Stomach smooth muscle (tissue), 2 donors: ENCODE measurements around the gene DNAJC5.
A peak's percentile ranks its signal among the peaks of the same experiment; 100 is the strongest.
"Not testable (repeated sequence)": the region's sequence is repeated elsewhere in the genome, so short reads cannot be mapped to it uniquely, and the experiment has no call there.

Experiments
- H3K27ac ChIP-seq: one replicate; pipeline ENCODE4 v1.7.0; 2013; ENCODE audit warnings: mild to moderate bottlenecking, low read length, inconsistent platforms
- H3K27me3 ChIP-seq, 2 donors: one replicate each; pipeline ENCODE4 v1.7.0; 2013; ENCODE audit warnings: low read length in 2 of 2; ENCODE audit not compliant: insufficient read depth in 2 of 2, control insufficient read depth in 1 of 2
- H3K36me3 ChIP-seq, 2 donors: one replicate each; pipeline ENCODE4 v1.7.0; 2013; ENCODE audit warnings: low read length in 2 of 2; ENCODE audit not compliant: control insufficient read depth in 2 of 2, insufficient read depth in 2 of 2
- H3K4me1 ChIP-seq: one replicate; pipeline ENCODE4 v1.7.0; 2013; ENCODE audit warnings: low read length; ENCODE audit not compliant: control insufficient read depth, insufficient read depth
- H3K4me3 ChIP-seq, 2 donors: one replicate each; pipeline ENCODE4 v1.7.0; 2013; ENCODE audit warnings: low read length in 2 of 2
- H3K9ac ChIP-seq, 2 donors: one replicate each; pipeline ENCODE4 v1.7.0; 2013; ENCODE audit warnings: low read length in 2 of 2, mild to moderate bottlenecking in 1 of 2
- H3K9me3 ChIP-seq, 2 donors: one replicate each; pipeline ENCODE4 v1.7.0; 2013; ENCODE audit warnings: low read length in 2 of 2; ENCODE audit not compliant: control insufficient read depth in 2 of 2
- donor health status: healthy.
- donor health status: Pancreatic carcinoma.

DNAJC5 gene

GRCh38 chr20:63966172-63966943 is 71.4 kb downstream of the DNAJC5 start:
- Histone ChIP-seq H3K9ac (no peak overlapping the region), H3K4me3 (no peak overlapping the region), H3K36me3 (peaks cover 15 to 26% of the 10 kb centered on the region in 2 donors)

DNA sequence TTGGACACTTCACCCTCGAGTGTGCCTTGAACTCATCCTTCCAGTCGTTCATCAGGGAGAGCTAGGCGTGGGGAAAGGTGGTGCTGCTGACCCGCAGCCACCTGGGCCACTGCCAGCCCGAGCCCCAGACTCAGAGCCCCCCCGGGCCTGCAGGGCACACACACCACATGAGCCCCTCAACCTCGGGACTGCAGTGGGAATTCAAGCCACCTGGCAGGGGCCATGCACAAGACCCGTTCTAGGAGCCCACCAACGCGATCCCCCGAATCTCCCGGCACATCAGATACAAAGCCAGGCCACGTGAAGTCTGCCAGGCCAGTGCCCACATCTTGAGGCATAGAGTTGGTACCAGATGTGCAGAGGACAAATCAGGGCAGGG is 72.0 kb downstream of the DNAJC5 start:
- peaks cover 18% of the 10 kb centered on the region for H3K4me1 ChIP-seq
- H3K9me3 ChIP-seq: no peaks in the 10 kb centered on the region
- H3K27ac ChIP-seq: no peak overlapping the region
- peaks cover 15 to 22% of the 10 kb centered on the region in 2 donors for H3K36me3 ChIP-seq
- H3K27me3 ChIP-seq: no peaks in the 10 kb centered on the region
- H3K4me3 ChIP-seq: no peak overlapping the region
- no peak overlapping the region for H3K9ac ChIP-seq

More at GRCh38 chr20:63966172-63966943, 71.4 kb downstream of the DNAJC5 start:
- H3K4me1 ChIP-seq: peaks cover 18% of the 10 kb centered on the region
- no peaks in the 10 kb centered on the region for H3K27me3 ChIP-seq
- H3K9me3 ChIP-seq: no peaks in the 10 kb centered on the region
- no peak overlapping the region for H3K27ac ChIP-seq

- Histone ChIP-seq H3K27me3 (no peaks in the 10 kb centered on the region), H3K4me1 (peaks cover 18% of the 10 kb centered on the region), H3K9me3 (no peaks in the 10 kb centered on the region), H3K4me3 (no peak overlapping the region), H3K36me3 (peaks cover 15 to 18% of the 10 kb centered on the region in 2 donors), H3K9ac (no peak overlapping the region), H3K27ac (no peak overlapping the region)
Measured at GRCh38 chr20:63967330-63968135, 72.6 kb downstream of the DNAJC5 start.

DNA sequence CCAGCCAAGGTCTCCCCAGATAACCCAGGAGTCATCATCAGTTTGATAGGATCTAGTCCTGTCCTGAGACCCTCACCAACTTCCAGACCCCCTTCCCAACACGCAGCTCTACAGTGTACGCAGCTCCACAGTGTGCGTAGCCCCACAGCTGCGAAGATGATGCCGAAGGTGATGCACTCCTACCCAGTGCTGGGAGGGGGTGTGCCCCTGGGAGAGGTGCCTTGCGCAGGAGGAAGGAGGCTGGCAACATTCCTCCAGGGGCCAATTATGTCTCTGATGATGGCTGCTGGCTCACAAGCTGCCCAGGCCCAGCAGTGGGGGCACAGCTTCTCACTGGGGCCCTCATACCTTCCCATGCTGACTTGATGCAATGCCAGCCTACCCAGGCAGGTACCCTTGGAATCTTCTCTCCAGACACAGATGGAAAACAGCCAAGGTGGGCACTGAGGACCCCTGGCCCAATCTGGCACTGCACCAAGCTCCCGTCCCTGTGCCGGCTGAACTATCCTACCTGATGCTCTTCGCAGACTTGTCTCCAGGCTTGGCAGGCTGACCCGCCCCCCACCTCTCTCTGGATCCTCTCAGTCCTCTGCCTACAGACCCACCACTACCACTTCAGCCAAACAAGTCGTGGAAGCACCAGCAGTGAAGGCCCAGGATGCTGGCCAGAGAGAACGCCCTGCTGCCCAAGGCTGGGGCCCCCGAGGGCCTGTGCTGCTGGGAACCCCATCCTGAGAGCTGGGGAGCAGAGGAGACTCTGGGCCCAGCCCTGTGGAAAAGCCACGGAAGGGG is 73.4 kb downstream of the DNAJC5 start:
- Histone ChIP-seq H3K27ac (peak overlapping the region; percentile 41), H3K9ac (peak overlapping the region; percentile 75 to 88), H3K27me3 (no peaks in the 10 kb centered on the region), H3K4me3 (peak overlapping the region; percentile 52 to 76), H3K4me1 (peaks cover 18% of the 10 kb centered on the region), H3K9me3 (no peaks in the 10 kb centered on the region), H3K36me3 (peaks cover 12 to 15% of the 10 kb centered on the region in 2 donors)

GRCh38 chr20:63968928-63969760 is 74.2 kb downstream of the DNAJC5 start:
- peaks cover 9 to 10% of the 10 kb centered on the region in 2 donors for H3K36me3 ChIP-seq
- no peaks in the 10 kb centered on the region for H3K27me3 ChIP-seq
- H3K9me3 ChIP-seq: no peaks in the 10 kb centered on the region
- peak overlapping the region; percentile 52 to 76 for H3K4me3 ChIP-seq
- H3K9ac ChIP-seq: peak overlapping the region; percentile 75 to 88
- H3K27ac ChIP-seq: peak overlapping the region; percentile 41
- peaks cover 18% of the 10 kb centered on the region for H3K4me1 ChIP-seq

GRCh38 chr20:63969838-63970713 is 75.2 kb downstream of the DNAJC5 start, which contains the start of gene ZNF512B:
TSS of gene ZNF512B (minus strand) at chr20:63969930. CDS start at chr20:63967950, 1,980 bp downstream.
- Histone ChIP-seq H3K36me3 (peaks cover 9 to 10% of the 10 kb centered on the region in 2 donors), H3K4me3 (peak within 1 kb of the TSS; percentile 52 to 76), H3K9me3 (no peaks in the 10 kb centered on the region), H3K27me3 (no peaks in the 10 kb centered on the region), H3K9ac (peak within 1 kb of the TSS; percentile 75 to 88), H3K4me1 (peaks cover 18% of the 10 kb centered on the region), H3K27ac (peak within 1 kb of the TSS; percentile 41)

- Histone ChIP-seq H3K9me3 (no peaks in the 10 kb centered on the region), H3K4me3 (no peak overlapping the region), H3K9ac (no peak overlapping the region), H3K36me3 (peaks cover 9 to 10% of the 10 kb centered on the region in 2 donors), H3K27ac (no peak overlapping the region), H3K27me3 (no peaks in the 10 kb centered on the region), H3K4me1 (peaks cover 18% of the 10 kb centered on the region)
Measured at GRCh38 chr20:63970714-63971431, 75.9 kb downstream of the DNAJC5 start.

- H3K36me3 ChIP-seq, H3K4me3 ChIP-seq, H3K27ac ChIP-seq, H3K27me3 ChIP-seq, H3K9ac ChIP-seq, H3K9me3 ChIP-seq: not testable (repeated sequence)
- H3K4me1 ChIP-seq: peaks cover 18% of the 10 kb centered on the region
Measured at GRCh38 chr20:63971960-63972311, 77.0 kb downstream of the DNAJC5 start.
